ENCODE results near the gene IL17F.

IL17F gene

DNA sequence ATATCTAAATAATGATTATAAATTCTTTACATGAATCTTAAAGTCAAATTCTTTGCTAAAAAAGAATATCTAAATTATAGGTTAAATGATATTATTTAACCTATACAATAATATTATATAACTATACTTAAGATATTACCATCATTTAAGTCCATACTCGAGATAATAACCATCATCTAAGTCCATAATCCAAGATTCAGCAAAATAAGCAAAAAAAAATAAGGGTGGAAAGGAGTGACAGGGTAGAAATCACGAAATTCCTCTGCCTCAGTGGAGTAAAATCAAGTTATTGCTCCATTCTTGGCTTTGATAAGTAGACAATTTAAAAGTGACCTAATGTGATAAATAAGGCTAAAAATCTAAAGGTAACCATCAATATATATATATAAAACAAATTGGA lies 48.4 kb downstream of the IL17F start:
- H3K27ac ChIP-seq, result no peak overlapping the region
- DNase-seq (ENCODE audit: low read depth, low spot score), result no peak

DNA sequence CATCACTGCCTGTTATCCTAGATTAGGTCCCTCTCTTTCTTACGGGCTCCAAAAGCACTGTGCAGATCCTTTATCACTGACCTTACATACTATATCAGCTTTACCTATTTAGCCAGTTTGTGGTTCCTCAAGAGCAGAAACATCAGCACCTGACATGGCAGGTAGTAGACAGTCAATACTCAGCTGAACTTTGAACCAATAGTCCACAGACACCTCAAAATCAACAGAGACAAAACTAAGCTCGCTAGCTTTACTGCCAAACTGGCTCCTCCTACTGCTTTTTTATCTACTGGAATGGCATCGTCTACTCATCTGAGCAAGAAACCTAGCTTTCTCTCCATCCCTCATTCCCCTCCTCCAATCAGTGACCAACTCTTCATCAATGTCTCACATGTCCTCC lies 52.5 kb downstream of the IL17F start:
- H3K27ac ChIP-seq, result no peak overlapping the region
- no peak for DNase-seq (ENCODE audit: low read depth, low spot score)

DNA sequence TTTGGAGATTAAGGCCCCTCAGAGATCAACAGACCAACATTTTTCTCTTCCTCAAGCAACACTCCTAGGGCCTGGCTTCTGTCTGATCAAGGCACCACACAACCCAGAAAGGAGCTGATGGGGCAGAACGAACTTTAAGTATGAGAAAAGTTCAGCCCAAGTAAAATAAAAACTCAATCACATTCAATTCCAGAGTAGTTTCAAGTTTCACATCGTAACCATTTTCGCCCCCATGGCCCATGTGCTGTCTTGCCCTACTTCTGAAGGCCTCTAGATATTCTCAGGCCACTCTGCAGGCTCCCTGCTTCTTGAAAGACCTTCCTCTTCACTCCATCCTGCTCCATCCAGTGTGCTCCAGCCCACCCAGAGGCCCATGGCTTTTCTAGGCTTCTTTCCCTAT lies 53.9 kb downstream of the IL17F start:
- DNase-seq (ENCODE audit: low read depth, low spot score), result no peak
- no peak overlapping the region for H3K27ac ChIP-seq

DNA sequence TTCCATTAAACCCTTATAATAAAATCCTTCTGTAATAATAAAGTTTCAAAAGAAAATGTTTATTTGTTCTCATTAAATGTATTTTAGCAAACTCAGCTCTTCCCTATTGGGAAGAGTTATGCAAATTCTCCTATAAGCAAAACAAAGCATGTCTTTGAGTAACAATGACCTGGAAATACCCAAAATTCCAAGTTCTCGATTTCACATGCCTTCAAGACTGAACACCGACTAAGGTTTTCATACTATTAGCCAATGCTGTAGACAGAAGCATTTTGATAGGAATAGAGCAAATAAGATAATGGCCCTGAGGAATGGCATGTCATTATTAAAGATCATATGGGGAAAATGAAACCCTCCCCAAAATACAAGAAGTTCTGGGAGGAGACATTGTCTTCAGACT lies 54.3 kb downstream of the IL17F start:
- H3K27ac ChIP-seq, result no peak overlapping the region
- no peak for DNase-seq (ENCODE audit: low read depth, low spot score)

DNA sequence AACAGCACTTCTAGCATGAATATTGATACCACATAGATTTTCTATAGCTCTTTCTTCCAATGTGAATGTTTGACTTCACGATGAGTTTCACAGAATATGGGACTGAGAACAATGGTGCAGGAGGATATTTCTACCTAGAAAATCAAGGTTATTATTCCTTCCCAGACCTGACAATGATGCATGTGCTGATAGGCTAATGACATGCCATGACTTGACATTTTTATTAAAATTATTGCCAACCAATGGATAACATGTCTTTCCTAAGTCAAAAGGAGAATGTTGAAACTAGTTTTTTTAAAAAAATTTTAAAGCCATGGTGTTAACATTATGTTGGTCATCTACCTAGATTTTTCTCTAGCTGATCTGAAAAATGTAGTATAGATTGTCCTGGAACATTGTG lies 57.2 kb downstream of the IL17F start:
- no peak for DNase-seq (ENCODE audit: low read depth, low spot score)
- H3K27ac ChIP-seq, result no peak overlapping the region

All from epithelial cell of prostate (primary cell).